Thyroid gland (tissue), 4 donors: ENCODE data around the gene RPSA. TPM values are rescaled to one million over a fixed set of nuclear protein-coding genes. Genes with fewer than 3 reads are reported as not detected.
A peak's percentile ranks its signal among the peaks of the same experiment; 100 is the strongest.

ENCODE experiments used
- DNase-seq, 2 donors: peaks; one replicate each; pipeline ENCODE4 v3.0.0-alpha.2; 2019
- H3K27ac ChIP-seq, 3 donors: fragments of 200-600 bp; sonication (generic); 1 replicate in 2 of 3; 2 replicates in 1 of 3; pipeline ENCODE4 v1.5.1; 2016 to 2019; ENCODE audit warnings: mild to moderate bottlenecking in 1 of 3, moderate library complexity in 1 of 3
- H3K27me3 ChIP-seq: fragments of 200-600 bp; sonication (generic); one replicate; pipeline ENCODE4 v1.5.1; 2019
- H3K36me3 ChIP-seq, 2 donors: fragments of 200-600 bp; sonication (generic); one replicate each; pipeline ENCODE4 v1.5.1; 2016 to 2019
- H3K4me1 ChIP-seq, 2 donors: fragments of 200-600 bp; sonication (generic); one replicate each; pipeline ENCODE4 v1.5.1; 2017 to 2019
- H3K4me3 ChIP-seq, 3 donors: fragments of 200-600 bp; sonication (generic); replicated peaks in 1 of 3; 1 replicate in 2 of 3; 2 replicates in 1 of 3; pipeline ENCODE4 v1.5.1; 2016; ENCODE audit warnings: mild to moderate bottlenecking in 1 of 3
- H3K9me3 ChIP-seq: fragments of 200-600 bp; sonication (generic); one replicate; pipeline ENCODE4 v1.5.1; 2017
- POLR2A ChIP-seq, 2 donors: fragments of 450-650 bp; IDR thresholded peaks; one replicate each; pipeline ENCODE4 v1.6.1; 2017; ENCODE audit warnings: antibody characterized with exemption in 2 of 2, mild to moderate bottlenecking in 2 of 2, moderate library complexity in 1 of 2
- WGBS, 2 donors: methylation state at CpG; one replicate each; pipeline ENCODE4 v1.1.5; 2017; 5-methylcytosine and 5-hydroxymethylcytosine counted together
- intact Hi-C: fragments of 100-400 bp; cut with DNase I; formaldehyde crosslinking; loops from one replicate; pipeline ENCODE4 v1.15.1; 2023
- total RNA-seq, 4 donors: library from RNA; depleted of rRNA; stranded (reverse); fragments of >200 nt; gene quantifications; one replicate each; pipeline ENCODE4 v1.2.3, GENCODE V29; 2016
- TF ChIP-seq, protein P1 (sequence below), 6 experiments: fragments of 200-600 bp in 3 of 6; fragments of 450-650 bp in 3 of 6; sonication (generic) in 3 of 6; IDR thresholded peaks; one replicate each; pipeline ENCODE4 v1.5.1; 2016 to 2019; ENCODE audit warnings: antibody characterized with exemption in 6 of 6, mild to moderate bottlenecking in 2 of 6, inconsistent platforms in 1 of 6, moderate library complexity in 1 of 6

The RPSA gene
- total RNA-seq, 4 donors from 2014 or later = 570 to 1,162 (median 852) TPM

DNA sequence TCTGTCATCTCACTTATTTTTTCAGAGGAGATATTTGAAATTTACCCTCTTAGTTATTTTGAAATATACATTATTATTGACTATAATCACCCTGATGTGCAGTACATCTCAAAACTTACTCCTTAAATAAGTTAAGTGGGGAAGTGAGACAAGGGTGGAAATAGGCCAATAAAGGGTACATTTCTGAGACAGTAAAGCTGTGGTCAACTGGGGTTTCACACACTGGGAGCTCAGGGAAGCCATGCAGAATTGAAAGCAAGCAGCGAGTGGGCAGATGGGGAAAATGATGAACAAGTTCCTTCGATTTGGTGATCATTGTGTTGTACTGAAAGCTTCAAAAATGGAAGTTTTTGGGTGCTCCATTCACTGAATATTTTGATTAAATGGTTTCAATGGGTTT is 39.4 kb downstream of the RPSA start:
- no peak overlapping the region for H3K27ac ChIP-seq
- TF ChIP-seq, protein P1, sequence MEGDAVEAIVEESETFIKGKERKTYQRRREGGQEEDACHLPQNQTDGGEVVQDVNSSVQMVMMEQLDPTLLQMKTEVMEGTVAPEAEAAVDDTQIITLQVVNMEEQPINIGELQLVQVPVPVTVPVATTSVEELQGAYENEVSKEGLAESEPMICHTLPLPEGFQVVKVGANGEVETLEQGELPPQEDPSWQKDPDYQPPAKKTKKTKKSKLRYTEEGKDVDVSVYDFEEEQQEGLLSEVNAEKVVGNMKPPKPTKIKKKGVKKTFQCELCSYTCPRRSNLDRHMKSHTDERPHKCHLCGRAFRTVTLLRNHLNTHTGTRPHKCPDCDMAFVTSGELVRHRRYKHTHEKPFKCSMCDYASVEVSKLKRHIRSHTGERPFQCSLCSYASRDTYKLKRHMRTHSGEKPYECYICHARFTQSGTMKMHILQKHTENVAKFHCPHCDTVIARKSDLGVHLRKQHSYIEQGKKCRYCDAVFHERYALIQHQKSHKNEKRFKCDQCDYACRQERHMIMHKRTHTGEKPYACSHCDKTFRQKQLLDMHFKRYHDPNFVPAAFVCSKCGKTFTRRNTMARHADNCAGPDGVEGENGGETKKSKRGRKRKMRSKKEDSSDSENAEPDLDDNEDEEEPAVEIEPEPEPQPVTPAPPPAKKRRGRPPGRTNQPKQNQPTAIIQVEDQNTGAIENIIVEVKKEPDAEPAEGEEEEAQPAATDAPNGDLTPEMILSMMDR (IDR thresholded peaks at IDR 0.05) = no peak
- TF ChIP-seq POLR2A (IDR thresholded peaks at IDR 0.05) = no peak
- no peaks in the 10 kb centered on the region for H3K27me3 ChIP-seq
- H3K4me1 ChIP-seq = no peaks in the 10 kb centered on the region
- H3K4me3 ChIP-seq = no peak overlapping the region
- 79 to 82% methylated on average over 2 of the region's 2 CpGs for WGBS, 2 donors
- intact Hi-C loops = no loop called here
- no peaks in the 10 kb centered on the region for H3K9me3 ChIP-seq
- DNase-seq = no peak
- H3K36me3 ChIP-seq = no peaks in the 10 kb centered on the region

DNA sequence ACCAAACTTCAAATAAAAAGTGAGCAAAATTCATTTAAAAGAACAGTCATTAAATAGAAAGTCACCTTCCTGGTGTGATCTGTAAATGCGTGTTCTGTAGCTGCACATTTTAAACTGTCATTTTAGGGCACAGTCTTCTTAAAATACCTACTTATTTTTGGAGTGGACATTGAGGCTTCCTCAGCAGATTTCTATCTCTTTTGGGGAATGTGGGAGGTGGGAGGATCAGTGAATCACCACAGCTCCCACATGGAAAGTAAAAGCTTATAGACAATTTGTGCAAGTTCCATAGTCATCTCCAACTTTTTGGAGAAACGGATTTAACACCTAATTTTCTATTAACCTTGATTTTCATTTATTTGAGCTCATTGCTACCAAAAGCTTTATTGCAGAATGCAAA is 39.9 kb downstream of the RPSA start:
- no peaks in the 10 kb centered on the region for H3K4me1 ChIP-seq
- H3K9me3 ChIP-seq = no peaks in the 10 kb centered on the region
- H3K36me3 ChIP-seq = no peaks in the 10 kb centered on the region
- no peak overlapping the region for H3K4me3 ChIP-seq
- TF ChIP-seq POLR2A (IDR thresholded peaks at IDR 0.05) = no peak
- TF ChIP-seq, protein P1 (IDR thresholded peaks at IDR 0.05) = no peak
- intact Hi-C loops = no loop called here
- 88 to 90% methylated on average over 2 of the region's 2 CpGs for WGBS, 2 donors
- H3K27ac ChIP-seq = no peak overlapping the region
- H3K27me3 ChIP-seq = no peaks in the 10 kb centered on the region
- no peak for DNase-seq

DNA sequence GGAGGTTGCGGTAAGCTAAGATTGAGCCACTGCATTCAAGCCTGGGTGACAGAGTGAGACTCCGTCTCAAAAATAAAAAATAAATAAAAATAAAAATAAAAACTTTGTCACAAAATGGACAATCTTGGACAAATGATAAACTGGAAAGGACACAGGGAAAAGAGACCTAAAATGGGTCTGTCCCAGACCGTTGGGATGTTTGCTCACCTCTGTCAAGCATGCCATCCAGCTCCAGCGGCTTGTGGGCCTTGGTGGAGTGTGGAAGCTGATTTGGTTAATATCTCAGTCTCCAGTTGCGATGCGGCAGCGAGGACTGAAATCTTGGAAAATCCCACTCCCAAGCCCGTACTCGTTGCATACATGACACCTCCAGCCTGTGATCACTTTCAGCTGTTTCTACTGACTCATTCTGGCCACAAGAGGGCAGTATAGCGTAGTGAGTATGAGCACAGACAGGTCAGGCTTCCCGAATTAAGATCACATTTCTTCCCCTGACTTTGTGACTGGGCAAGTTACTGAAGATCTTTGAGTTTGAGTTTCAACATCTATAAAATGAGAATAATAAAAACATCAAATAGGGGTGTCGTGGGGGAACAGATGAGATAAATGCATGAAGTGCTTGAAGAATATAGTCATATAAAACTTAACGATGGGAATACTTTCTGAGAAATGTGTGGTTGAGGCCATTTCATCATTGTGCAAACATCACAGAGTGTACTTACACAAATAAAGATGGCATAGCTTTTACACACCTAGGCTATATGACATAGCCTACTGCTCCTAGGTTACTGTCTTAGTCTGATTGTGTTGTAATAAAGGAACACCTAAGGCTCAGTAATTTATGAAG is 41.3 kb downstream of the RPSA start:
- WGBS, 2 donors = 25 to 26% methylated on average over 13 of the region's 13 CpGs
- H3K4me3 ChIP-seq = no peak overlapping the region
- intact Hi-C loops = no loop called here
- TF ChIP-seq, protein P1 (IDR thresholded peaks at IDR 0.05) = peak; percentile 60 to 90 (median 74)
- TF ChIP-seq POLR2A (IDR thresholded peaks at IDR 0.05) = no peak
- DNase-seq = peak; percentile 62 to 65
- H3K36me3 ChIP-seq = no peaks in the 10 kb centered on the region
- no peaks in the 10 kb centered on the region for H3K27me3 ChIP-seq
- no peak overlapping the region for H3K27ac ChIP-seq
- H3K9me3 ChIP-seq = no peaks in the 10 kb centered on the region
- no peaks in the 10 kb centered on the region for H3K4me1 ChIP-seq

DNA sequence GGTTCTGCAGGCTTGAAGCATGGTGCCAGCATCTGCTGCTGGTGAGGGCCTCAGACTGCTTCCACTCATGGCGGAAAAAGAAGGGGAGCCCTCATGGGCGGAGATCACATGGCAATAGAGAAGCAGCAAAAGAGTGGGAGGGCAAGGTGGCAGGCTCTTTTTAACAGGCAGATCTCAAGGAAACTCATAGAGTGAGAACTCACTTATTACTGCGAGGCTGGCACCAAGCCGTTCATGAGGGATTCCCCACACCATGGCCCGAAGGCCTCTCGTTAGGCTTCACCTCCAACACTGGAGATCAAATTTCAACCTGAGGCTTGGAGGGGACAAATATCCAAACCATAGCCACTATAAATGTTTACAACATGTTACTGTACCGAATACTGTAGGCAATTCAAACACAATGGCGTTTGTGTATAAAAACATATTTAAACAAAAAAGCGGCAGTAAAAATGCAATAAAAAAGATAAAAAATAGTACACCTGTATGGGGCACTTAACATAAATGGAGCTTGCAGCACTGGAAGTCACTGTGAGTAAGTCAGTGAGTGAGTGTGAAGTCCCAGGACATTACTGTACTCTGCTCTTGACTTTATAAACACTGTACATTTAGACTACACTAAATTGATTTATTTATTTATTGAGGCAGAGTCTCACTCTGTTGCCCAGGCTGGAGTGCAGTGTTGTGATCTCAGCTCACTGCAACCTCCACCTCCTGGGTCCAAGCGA is 42.1 kb downstream of the RPSA start:
- Histone ChIP-seq H3K4me1 (no peaks in the 10 kb centered on the region), H3K4me3 (no peak overlapping the region), H3K27me3 (no peaks in the 10 kb centered on the region), H3K27ac (no peak overlapping the region), H3K9me3 (no peaks in the 10 kb centered on the region), H3K36me3 (no peaks in the 10 kb centered on the region)
- intact Hi-C loops = no loop called here
- TF ChIP-seq POLR2A (IDR thresholded peaks at IDR 0.05) = no peak
- TF ChIP-seq, protein P1 (IDR thresholded peaks at IDR 0.05) = no peak
- DNase-seq = no peak
- WGBS, 2 donors = 71 to 74% methylated on average over 10 of the region's 10 CpGs

DNA sequence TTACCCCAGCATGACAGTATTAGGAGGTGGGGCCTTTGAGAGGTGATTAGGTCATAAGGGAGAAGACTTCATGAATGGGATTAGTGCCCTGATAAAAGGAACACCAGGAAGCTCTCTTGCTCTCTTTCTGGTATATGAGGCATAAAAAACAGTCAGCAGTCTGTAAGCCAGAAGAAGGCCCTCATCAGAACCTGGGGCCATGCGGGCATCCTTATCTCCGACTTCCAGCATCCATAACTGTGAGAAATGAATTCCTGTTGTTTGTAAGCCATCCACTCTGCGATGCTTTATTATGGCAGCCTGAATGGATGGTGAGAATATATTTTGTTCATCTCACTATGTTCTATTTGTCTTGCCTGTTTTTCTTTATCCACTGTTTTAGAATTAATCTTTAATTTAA is 43.3 kb downstream of the RPSA start:
- Histone ChIP-seq H3K36me3 (no peaks in the 10 kb centered on the region), H3K4me1 (no peaks in the 10 kb centered on the region), H3K9me3 (no peaks in the 10 kb centered on the region), H3K27me3 (no peaks in the 10 kb centered on the region), H3K27ac (no peak overlapping the region), H3K4me3 (no peak overlapping the region)
- intact Hi-C loops = no loop called here
- no peak for DNase-seq
- 64 to 79% methylated on average over 3 of the region's 3 CpGs for WGBS, 2 donors
- no peak for TF ChIP-seq POLR2A (IDR thresholded peaks at IDR 0.05)
- TF ChIP-seq, protein P1 (IDR thresholded peaks at IDR 0.05) = no peak
